Cerebellar nuclear complex (tissue), 1 donor: ENCODE data around the gene PCA3.

Source experiments
- DNase-seq, 2 experiments: peaks; one replicate each; lab custom pipeline; 2025; lab: John Stamatoyannopoulos, UW

Gene PCA3

GRCh38 chr9:76827296-76828080 lies 63.2 kb downstream of the PCA3 start:
- no peak for DNase-seq

- DNase-seq = no peak
Measured at GRCh38 chr9:76828447-76828846, 64.2 kb downstream of the PCA3 start.

- DNase-seq = no peak
Measured at GRCh38 chr9:76835571-76836283, 71.5 kb downstream of the PCA3 start.
